Mucosa of gallbladder (tissue), 1 donor: ENCODE data around the gene TMEM107. TPM values are rescaled to one million over a fixed set of nuclear protein-coding genes. Genes with fewer than 3 reads are reported as not detected.

Source experiments
- DNase-seq: peaks from one replicate; pipeline ENCODE4 v3.0.0-alpha.2; 2020; ENCODE audit warnings: low spot score
- total RNA-seq: library from RNA; stranded (reverse); gene quantifications from one replicate; pipeline ENCODE4 v1.2.1, GENCODE V29; 2021
- donor health status: DM: no; HTN: no; CAD: no.

Gene TMEM107
- total RNA-seq, 1 donor from 2014 or later = 22.5 TPM

DNA sequence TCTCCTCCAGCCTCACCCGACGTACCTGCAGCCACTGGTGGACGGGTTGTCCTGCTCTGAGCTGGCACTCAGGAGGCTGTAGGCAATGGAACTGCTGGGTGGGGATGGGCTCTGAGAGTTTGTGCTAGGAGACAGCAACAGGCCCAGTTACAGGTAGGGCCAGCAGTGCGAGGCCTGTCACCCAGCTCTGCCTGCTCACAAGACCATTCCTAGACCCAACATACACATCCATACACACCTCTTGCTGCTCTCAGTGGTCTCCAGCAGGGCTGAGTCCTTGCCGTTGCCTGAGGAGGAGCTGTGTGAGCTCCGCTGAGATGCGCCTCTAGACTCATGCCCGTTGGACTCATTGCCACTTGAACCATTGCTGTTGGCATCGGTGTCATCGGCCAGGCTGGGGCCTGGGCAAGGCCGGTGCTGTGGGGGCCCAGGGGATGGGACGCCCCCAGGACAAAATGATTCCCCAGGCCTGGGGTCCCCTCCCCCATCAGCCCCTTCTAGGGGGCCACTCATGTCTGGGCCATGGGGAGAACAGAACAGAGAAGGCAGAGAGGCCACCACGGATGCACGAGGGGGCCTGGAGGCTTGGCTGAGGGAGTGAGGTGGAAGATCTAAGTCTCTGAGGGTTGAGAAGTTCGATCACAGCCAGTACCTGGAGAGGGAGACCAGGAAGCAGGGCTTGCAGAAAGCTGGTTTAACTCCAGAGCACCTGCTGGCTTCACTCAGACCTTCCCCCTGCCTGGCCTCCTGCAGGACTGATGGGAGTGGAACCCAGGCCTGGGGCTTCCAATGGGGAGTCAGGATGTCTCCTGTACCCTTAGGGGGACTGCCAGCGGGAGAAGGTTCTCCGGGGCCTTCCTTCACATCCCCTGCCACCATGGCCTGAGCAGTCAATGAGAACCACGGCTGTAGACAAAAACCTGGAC, 25.7 kb downstream of the TMEM107 start:
- no peak for DNase-seq

GRCh38 chr17:8149419-8150193, 26.6 kb downstream of the TMEM107 start:
- DNase-seq = no peak

GRCh38 chr17:8148560-8148959, 27.6 kb downstream of the TMEM107 start:
- no peak for DNase-seq

DNA sequence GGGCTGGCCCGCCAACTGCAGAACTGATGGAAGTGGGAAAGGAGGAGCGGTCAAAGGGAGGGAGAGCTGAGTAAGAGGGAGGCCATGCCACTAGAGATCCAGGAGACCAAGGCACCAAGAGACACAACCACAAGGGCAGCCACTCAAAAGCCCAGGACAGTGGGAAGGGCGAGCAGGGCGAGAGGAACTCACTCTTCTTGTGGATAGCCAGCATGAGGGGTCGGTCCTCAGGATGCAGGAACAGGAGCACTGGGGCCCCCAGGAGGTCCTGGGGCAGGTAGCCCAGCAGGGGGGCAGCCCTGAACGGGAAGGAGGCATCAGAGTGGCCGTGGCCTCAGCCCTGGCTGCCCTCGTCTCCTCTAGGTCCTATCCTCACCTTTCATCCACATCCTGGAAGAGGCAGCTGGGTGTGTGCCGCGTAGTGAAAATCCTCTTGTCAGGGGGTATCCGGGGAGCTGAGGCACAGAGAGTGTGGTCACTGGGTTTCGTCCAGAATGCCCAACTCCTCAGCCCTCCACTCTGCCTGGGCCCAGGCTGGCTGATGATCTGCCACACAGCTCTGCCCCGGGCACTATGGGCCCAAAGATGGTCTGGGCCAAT, 28.3 kb downstream of the TMEM107 start:
- no peak for DNase-seq

DNA sequence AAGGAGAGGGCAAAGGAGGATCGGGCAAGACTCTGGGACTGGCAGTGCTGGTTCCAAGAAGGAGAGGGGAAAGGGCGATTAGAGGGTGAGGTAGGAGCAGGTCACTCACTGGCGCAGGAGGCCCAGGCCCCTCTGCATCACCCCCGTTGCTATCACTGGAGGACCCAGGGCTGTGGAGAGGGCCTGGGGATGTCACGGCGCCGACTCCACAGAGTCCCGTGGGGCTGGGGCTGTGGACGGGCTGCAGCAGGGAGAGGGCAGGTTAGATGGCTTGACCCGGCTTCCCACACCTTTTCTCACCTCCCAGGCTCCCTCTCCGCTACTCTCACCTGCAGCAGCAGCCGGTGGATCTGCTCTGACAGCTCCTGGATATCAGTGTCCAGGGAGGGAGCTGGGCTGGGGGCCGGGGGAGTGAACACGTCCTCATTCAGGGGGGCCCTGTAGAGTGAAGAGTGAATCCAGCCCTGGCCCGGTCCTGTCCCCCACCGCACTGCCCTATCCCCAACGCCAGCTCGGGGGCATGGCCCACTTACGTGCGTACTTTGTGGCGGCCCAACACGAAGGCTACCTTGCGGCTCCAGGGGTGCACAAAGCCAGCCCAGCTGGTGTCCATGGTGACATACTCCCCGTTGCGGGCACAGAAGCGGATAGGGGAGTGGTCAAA, 28.9 kb downstream of the TMEM107 start:
- no peak for DNase-seq

- no peak for DNase-seq
Observed at GRCh38 chr17:8146381-8147140, 29.6 kb downstream of the TMEM107 start.

DNA sequence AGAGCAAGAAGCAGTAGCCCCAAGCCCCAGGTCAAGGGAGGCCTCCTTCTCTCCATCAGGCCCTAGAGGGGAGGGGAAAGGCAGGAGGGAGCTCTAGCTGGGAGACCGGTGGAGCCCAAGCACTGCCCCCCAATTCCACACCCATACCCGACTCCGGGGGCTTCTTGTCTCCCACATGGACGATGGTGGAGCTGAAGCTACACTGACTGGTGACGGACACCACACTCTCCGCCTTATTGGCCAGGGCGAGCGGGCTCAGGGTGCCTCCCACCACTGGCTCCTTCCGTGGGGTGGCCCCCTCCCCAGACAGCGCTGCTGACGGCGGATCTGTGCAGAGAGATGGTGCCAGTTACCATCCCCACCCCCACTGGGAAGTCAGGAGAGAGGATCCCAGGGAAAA, 30.4 kb downstream of the TMEM107 start:
- no peak for DNase-seq

GRCh38 chr17:8144401-8145231, 31.6 kb downstream of the TMEM107 start:
- no peak for DNase-seq

DNA sequence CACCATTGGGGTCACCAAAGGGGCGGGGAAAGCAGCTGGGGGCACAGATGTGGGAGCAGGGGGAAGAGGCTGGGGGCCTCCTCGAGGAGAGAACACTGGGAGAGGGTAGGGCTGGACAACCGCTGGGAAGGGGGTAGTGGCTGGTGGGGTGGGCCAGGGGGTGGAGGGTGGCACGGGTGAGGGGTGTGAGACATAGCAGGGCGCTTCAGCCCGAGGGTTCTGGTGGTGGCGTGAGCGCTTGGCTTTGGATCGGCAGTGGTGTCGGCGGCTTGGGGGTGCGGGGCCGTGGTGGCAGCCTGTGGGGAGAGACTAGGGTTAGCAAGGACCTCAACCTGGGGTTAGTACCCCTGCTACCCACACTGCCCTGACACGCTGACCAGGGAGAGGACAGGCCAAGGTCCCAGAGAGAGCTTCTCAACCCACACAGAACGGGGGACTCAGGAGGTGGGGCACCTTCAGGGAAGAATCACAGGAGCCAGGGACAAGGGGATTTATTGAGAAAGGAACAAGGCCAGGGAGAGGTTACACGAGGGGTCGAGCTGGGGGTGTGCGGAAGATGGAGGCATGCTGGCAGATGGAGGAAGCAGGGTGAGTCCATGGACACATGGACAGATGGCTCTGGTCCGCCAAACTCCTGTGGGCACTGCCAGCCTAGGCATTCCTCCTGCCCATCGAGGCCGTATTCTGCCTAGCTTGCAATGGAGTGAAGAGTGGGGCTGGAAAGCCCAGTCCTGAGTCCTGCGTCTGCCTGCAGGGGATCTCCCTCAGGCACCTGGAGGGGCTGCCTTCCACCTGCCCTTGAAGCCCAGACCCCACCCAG, 32.4 kb downstream of the TMEM107 start:
- DNase-seq = no peak

- DNase-seq = no peak
Observed at GRCh38 chr17:8142887-8143580, 33.1 kb downstream of the TMEM107 start.

DNA sequence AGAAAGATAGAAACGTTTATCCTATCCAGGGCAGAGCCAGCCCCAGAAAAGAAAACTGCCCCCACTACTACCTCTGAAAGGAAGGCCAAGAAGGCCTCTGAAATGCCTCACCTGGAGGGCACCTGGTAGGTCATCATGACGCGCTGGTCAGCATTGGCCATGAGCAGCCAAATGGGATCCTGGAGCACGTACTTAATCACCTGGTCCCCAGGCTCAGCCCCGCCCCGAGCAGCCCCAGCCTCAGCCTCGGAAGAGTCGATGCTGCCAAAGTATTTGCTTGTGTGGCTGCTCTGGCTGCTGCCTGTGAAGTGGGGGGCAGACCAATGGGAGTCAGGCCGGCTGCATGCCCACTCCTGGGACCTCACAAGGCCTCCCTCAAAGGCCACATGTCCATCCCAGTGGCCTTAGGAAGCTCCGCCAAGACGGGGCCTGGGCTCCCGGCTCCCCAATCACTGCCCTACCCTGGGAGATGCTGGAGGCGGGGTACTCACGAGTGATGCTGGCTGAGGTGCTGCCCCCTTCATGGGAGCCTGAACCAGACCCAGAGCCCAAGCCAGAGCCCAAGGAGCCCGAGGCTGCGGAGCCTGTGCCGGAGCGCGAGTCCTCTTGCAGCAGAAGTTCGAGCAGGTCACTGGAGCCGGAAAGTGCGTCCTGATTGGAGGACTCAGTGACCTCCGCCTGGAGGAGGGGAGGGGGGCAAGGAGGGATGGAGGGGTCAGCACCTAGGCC, 33.9 kb downstream of the TMEM107 start:
- DNase-seq = no peak

DNA sequence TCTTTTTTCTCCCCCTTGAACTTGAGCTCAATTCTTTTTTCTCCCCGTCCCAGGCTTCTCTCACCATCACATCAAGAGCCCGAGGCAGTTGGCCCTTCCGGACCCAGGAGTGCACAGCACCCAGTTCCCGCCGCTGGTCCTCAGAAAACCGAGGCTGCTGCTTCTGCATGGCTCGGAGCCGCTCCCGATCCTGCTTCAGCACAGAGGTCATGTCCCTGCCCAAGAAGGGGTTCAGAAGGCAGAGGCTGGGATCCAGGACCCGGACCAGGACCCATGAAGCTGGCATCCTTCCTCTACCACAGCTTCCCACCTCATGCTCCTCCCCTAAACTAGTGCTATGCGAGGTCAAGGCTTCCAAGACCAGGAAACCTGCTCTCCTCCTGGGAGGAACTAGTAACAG, 34.4 kb downstream of the TMEM107 start:
- no peak for DNase-seq

DNA sequence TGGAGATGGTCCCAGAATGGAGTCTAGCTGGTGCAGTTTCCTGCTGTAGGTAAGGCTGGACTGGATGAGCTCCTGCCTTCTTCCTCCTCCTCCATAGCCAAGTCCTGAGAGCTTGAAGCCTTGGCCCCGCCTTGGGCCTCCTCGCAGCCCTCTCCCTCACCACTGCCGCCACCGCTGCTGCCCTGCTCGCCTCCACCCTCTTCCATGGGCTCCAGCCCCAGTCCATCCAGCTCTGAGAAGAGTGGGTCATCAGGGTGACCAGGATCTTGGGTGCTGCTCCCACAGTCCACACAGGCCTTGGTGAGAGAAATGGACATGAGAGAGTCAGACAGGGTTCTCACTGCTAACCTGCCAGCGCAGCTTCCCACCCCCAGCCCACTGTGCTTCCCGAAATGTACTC, 35.1 kb downstream of the TMEM107 start:
- DNase-seq = no peak

- DNase-seq = peak; percentile 16
Observed at GRCh38 chr17:8140065-8141029, 35.8 kb downstream of the TMEM107 start.

DNA sequence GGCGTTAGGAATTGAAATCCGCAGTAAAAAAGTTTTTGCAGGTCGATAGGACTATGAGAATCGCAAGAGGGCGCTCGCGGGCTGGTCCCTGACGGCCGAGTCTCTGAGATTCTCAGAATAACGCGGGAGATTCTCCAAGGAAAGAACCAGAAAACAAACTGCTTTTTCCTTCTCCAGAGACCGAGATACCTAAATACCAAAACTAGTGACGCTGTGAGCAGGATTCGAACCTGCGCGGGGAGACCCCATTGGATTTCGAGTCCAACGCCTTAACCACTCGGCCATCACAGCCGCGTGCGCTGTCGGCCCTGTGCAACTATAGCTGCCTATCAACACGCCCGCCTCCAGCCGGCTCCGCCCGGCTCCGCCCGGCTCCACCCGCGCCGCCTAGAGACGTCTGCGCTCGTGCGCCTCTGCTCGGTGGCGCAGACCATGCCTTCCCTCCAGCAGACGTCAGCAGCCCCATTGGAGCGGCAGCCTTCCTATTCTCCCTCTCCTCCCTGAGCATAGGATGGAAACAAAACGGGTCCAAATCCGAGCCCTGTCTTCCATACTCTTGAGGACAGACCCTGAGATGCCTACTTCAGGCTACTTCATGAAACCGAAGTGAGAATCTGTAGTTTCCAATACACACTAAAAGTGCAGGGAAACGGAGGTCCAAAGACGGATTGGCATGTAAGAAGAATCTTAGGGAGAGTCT, 37.4 kb downstream of the TMEM107 start:
- DNase-seq = peak; percentile 97

GRCh38 chr17:8138374-8138671, 37.9 kb downstream of the TMEM107 start:
- no peak for DNase-seq
